ENCODE results near the gene TNPO2. TPM values are rescaled to one million over a fixed set of nuclear protein-coding genes. Genes with fewer than 3 reads are reported as not detected.
A peak's percentile ranks its signal among the peaks of the same experiment; 100 is the strongest.

The TNPO2 gene
- total and polyA plus RNA-seq, 2 donors (not counting 1 experiment from before 2014, with no cell fraction given), result 36.0 to 52.5 TPM

GRCh38 chr19:12733369-12734214 is 9.9 kb upstream of the TNPO2 start:
- DNase-seq (ENCODE audit: low read depth in 2 of 2), result peak; percentile 45 to 62
- Histone ChIP-seq H4K20me1 (ENCODE audit: control insufficient read depth, extremely low read depth, insufficient read depth, low read length) (no peaks in the 10 kb centered on the region), H3K9ac (ENCODE audit: insufficient read depth, low read length) (peak overlapping the region; percentile 99), H3K27me3 (ENCODE audit: control insufficient read depth, insufficient read depth, low read length) (no peaks in the 10 kb centered on the region), H3K4me2 (ENCODE audit: extremely low read depth, insufficient read depth, low read length) (peak overlapping the region; percentile 96), H2AFZ (ENCODE audit: low read length) (no peak overlapping the region), H3K36me3 (ENCODE audit: control insufficient read depth, insufficient read depth, low read length) (peaks cover 19% of the 10 kb centered on the region), H3K79me2 (ENCODE audit: control insufficient read depth, insufficient read depth, low read length) (peaks cover 60% of the 10 kb centered on the region), H3K9me3 (ENCODE audit: control insufficient read depth, insufficient read depth, low read depth, low read length) (no peaks in the 10 kb centered on the region), H3K27ac (ENCODE audit: insufficient read depth, low read length) (peak overlapping the region; percentile 95), H3K4me3 (replicated peaks in 1 of 4; ENCODE audit: control extremely low read depth in 1 of 4, insufficient read depth in 1 of 4, low read depth in 3 of 4, low read length in 4 of 4) (peak overlapping the region; percentile 93 to 100 (median 98)), H3K4me1 (ENCODE audit: control insufficient read depth, extremely low read depth, insufficient read depth, low read length) (peaks cover 13% of the 10 kb centered on the region)
- TF ChIP-seq CTCF (conservative IDR thresholded peaks at IDR 0.05 in 1 of 2, IDR thresholded peaks at IDR 0.05 in 1 of 2; ENCODE audit: low read depth in 1 of 2, low read length in 2 of 2) (peak; percentile 40 to 44), EZH2 (IDR thresholded peaks at IDR 0.05; ENCODE audit: low read length, missing control alignments) (no peak)

- Histone ChIP-seq H3K4me2 (ENCODE audit: extremely low read depth, insufficient read depth, low read length) (no peak overlapping the region), H3K36me3 (ENCODE audit: control insufficient read depth, insufficient read depth, low read length) (peaks cover 22% of the 10 kb centered on the region), H3K27me3 (ENCODE audit: control insufficient read depth, insufficient read depth, low read length) (no peaks in the 10 kb centered on the region), H3K4me1 (ENCODE audit: control insufficient read depth, extremely low read depth, insufficient read depth, low read length) (peaks cover 8% of the 10 kb centered on the region), H4K20me1 (ENCODE audit: control insufficient read depth, extremely low read depth, insufficient read depth, low read length) (no peaks in the 10 kb centered on the region), H3K79me2 (ENCODE audit: control insufficient read depth, insufficient read depth, low read length) (peaks cover 47% of the 10 kb centered on the region), H3K9ac (ENCODE audit: insufficient read depth, low read length) (no peak overlapping the region), H2AFZ (ENCODE audit: low read length) (no peak overlapping the region), H3K27ac (ENCODE audit: insufficient read depth, low read length) (no peak overlapping the region), H3K9me3 (ENCODE audit: control insufficient read depth, insufficient read depth, low read depth, low read length) (no peaks in the 10 kb centered on the region), H3K4me3 (replicated peaks in 1 of 4; ENCODE audit: control extremely low read depth in 1 of 4, insufficient read depth in 1 of 4, low read depth in 3 of 4, low read length in 4 of 4) (no peak overlapping the region)
- TF ChIP-seq EZH2 (IDR thresholded peaks at IDR 0.05; ENCODE audit: low read length, missing control alignments), result no peak
- no peak for TF ChIP-seq CTCF (conservative IDR thresholded peaks at IDR 0.05 in 1 of 2, IDR thresholded peaks at IDR 0.05 in 1 of 2; ENCODE audit: low read depth in 1 of 2, low read length in 2 of 2)
- DNase-seq (ENCODE audit: low read depth in 2 of 2), result no peak
These were observed 7.6 kb upstream of the TNPO2 start for GRCh38 chr19:12731337-12731736.

GRCh38 chr19:12730064-12730463 is 6.3 kb upstream of the TNPO2 start:
- Histone ChIP-seq H3K36me3 (ENCODE audit: control insufficient read depth, insufficient read depth, low read length) (peaks cover 22% of the 10 kb centered on the region), H3K4me1 (ENCODE audit: control insufficient read depth, extremely low read depth, insufficient read depth, low read length) (peaks cover 8% of the 10 kb centered on the region), H3K27me3 (ENCODE audit: control insufficient read depth, insufficient read depth, low read length) (no peaks in the 10 kb centered on the region), H3K4me2 (ENCODE audit: extremely low read depth, insufficient read depth, low read length) (no peak overlapping the region), H4K20me1 (ENCODE audit: control insufficient read depth, extremely low read depth, insufficient read depth, low read length) (no peaks in the 10 kb centered on the region), H3K27ac (ENCODE audit: insufficient read depth, low read length) (no peak overlapping the region), H3K79me2 (ENCODE audit: control insufficient read depth, insufficient read depth, low read length) (peaks cover 47% of the 10 kb centered on the region), H3K9ac (ENCODE audit: insufficient read depth, low read length) (peak overlapping the region; percentile 5), H3K9me3 (ENCODE audit: control insufficient read depth, insufficient read depth, low read depth, low read length) (no peaks in the 10 kb centered on the region), H3K4me3 (replicated peaks in 1 of 4; ENCODE audit: control extremely low read depth in 1 of 4, insufficient read depth in 1 of 4, low read depth in 3 of 4, low read length in 4 of 4) (no peak overlapping the region), H2AFZ (ENCODE audit: low read length) (no peak overlapping the region)
- no peak for DNase-seq (ENCODE audit: low read depth in 2 of 2)
- TF ChIP-seq CTCF (conservative IDR thresholded peaks at IDR 0.05 in 1 of 2, IDR thresholded peaks at IDR 0.05 in 1 of 2; ENCODE audit: low read depth in 1 of 2, low read length in 2 of 2), result no peak
- TF ChIP-seq EZH2 (IDR thresholded peaks at IDR 0.05; ENCODE audit: low read length, missing control alignments), result no peak
